Parathyroid adenoma (tissue), 2 donors: ENCODE data around the gene ATE1.

Source experiments
- H2AFZ ChIP-seq: fragments of 300-600 bp; sonication (generic); one replicate; pipeline ENCODE4 v1.7.0; 2017; ENCODE audit warnings: antibody characterized with exemption, mild to moderate bottlenecking
- H3K27ac ChIP-seq: fragments of 300-600 bp; sonication (generic); one replicate; pipeline ENCODE4 v1.7.0; 2017
- H3K27me3 ChIP-seq: fragments of 300-600 bp; sonication (generic); one replicate; pipeline ENCODE4 v1.7.0; 2017; ENCODE audit warnings: low read length; ENCODE audit not compliant: control insufficient read depth, insufficient read depth
- H3K36me3 ChIP-seq: fragments of 300-600 bp; sonication (generic); one replicate; pipeline ENCODE4 v1.7.0; 2017; ENCODE audit warnings: low read length; ENCODE audit not compliant: control insufficient read depth, insufficient read depth
- H3K4me1 ChIP-seq: fragments of 300-600 bp; sonication (generic); one replicate; pipeline ENCODE4 v1.7.0; 2017; ENCODE audit warnings: control low read depth
- H3K4me2 ChIP-seq: fragments of 300-600 bp; sonication (generic); one replicate; pipeline ENCODE4 v1.7.0; 2017; ENCODE audit warnings: low read length
- H3K4me3 ChIP-seq: fragments of 300-600 bp; sonication (generic); one replicate; pipeline ENCODE4 v1.7.0; 2017; ENCODE audit warnings: low read depth, low read length
- H3K79me2 ChIP-seq: fragments of 300-600 bp; sonication (generic); one replicate; pipeline ENCODE4 v1.7.0; 2017; ENCODE audit warnings: control low read depth
- H3K9ac ChIP-seq: fragments of 300-600 bp; sonication (generic); one replicate; pipeline ENCODE4 v1.7.0; 2017; ENCODE audit warnings: mild to moderate bottlenecking
- H3K9me3 ChIP-seq: fragments of 300-600 bp; sonication (generic); one replicate; pipeline ENCODE4 v1.7.0; 2017; ENCODE audit warnings: low read length; ENCODE audit not compliant: control insufficient read depth
- CTCF ChIP-seq: fragments of 300-600 bp; sonication (generic); IDR thresholded peaks from one replicate; pipeline ENCODE4 v1.7.0; 2017; ENCODE audit warnings: antibody characterized with exemption, mild to moderate bottlenecking
- donor health status: primary hyperparathyroidism.

The ATE1 gene

GRCh38 chr10:121813211-121813815, 114.5 kb downstream of the ATE1 start:
- Histone ChIP-seq H3K36me3 (no peaks in the 10 kb centered on the region), H3K27ac (no peak overlapping the region), H3K9ac (no peak overlapping the region), H3K79me2 (no peaks in the 10 kb centered on the region), H3K4me2 (no peak overlapping the region), H3K9me3 (no peaks in the 10 kb centered on the region), H3K4me1 (no peaks in the 10 kb centered on the region), H3K4me3 (no peak overlapping the region), H3K27me3 (no peaks in the 10 kb centered on the region), H2AFZ (no peak overlapping the region)
- no peak for TF ChIP-seq CTCF

GRCh38 chr10:121812031-121812430, 115.8 kb downstream of the ATE1 start:
- H3K9ac ChIP-seq, result no peak overlapping the region
- H3K36me3 ChIP-seq, result no peaks in the 10 kb centered on the region
- no peak overlapping the region for H3K4me2 ChIP-seq
- H3K27me3 ChIP-seq, result no peaks in the 10 kb centered on the region
- H3K4me3 ChIP-seq, result no peak overlapping the region
- no peak for TF ChIP-seq CTCF
- no peaks in the 10 kb centered on the region for H3K4me1 ChIP-seq
- no peaks in the 10 kb centered on the region for H3K9me3 ChIP-seq
- no peak overlapping the region for H2AFZ ChIP-seq
- no peak overlapping the region for H3K27ac ChIP-seq
- H3K79me2 ChIP-seq, result no peaks in the 10 kb centered on the region

- H3K4me2 ChIP-seq, result no peak overlapping the region
- no peaks in the 10 kb centered on the region for H3K79me2 ChIP-seq
- H3K9me3 ChIP-seq, result no peaks in the 10 kb centered on the region
- H2AFZ ChIP-seq, result no peak overlapping the region
- H3K4me1 ChIP-seq, result no peaks in the 10 kb centered on the region
- no peaks in the 10 kb centered on the region for H3K27me3 ChIP-seq
- H3K9ac ChIP-seq, result no peak overlapping the region
- H3K27ac ChIP-seq, result no peak overlapping the region
- H3K4me3 ChIP-seq, result no peak overlapping the region
- H3K36me3 ChIP-seq, result no peaks in the 10 kb centered on the region
- no peak for TF ChIP-seq CTCF
Observed at GRCh38 chr10:121811386-121811785, 116.4 kb downstream of the ATE1 start.

GRCh38 chr10:121808835-121809234, 119.0 kb downstream of the ATE1 start:
- Histone ChIP-seq H3K4me1 (no peaks in the 10 kb centered on the region), H3K79me2 (no peaks in the 10 kb centered on the region), H3K27ac (no peak overlapping the region), H3K9ac (no peak overlapping the region), H3K9me3 (no peaks in the 10 kb centered on the region), H3K36me3 (no peaks in the 10 kb centered on the region), H2AFZ (no peak overlapping the region), H3K4me3 (no peak overlapping the region), H3K4me2 (no peak overlapping the region), H3K27me3 (no peaks in the 10 kb centered on the region)
- TF ChIP-seq CTCF, result no peak

- Histone ChIP-seq H3K27ac (no peak overlapping the region), H3K9ac (no peak overlapping the region), H2AFZ (no peak overlapping the region), H3K4me3 (no peak overlapping the region), H3K36me3 (no peaks in the 10 kb centered on the region), H3K4me2 (no peak overlapping the region), H3K27me3 (no peaks in the 10 kb centered on the region), H3K4me1 (no peaks in the 10 kb centered on the region), H3K79me2 (no peaks in the 10 kb centered on the region), H3K9me3 (no peaks in the 10 kb centered on the region)
- TF ChIP-seq CTCF, result no peak
Observed at GRCh38 chr10:121804460-121804859, 123.4 kb downstream of the ATE1 start.
